Cerebellar cortex (tissue), 1 donor: ENCODE data around the gene MPZL1.
"Not testable (repeated sequence)": the region's sequence is repeated elsewhere in the genome, so short reads cannot be mapped to it uniquely, and the experiment has no call there.

ENCODE experiments used
- DNase-seq: peaks from one replicate; pipeline ENCODE4 v3.0.0-alpha.2; 2015; ENCODE audit warnings: low spot score

The MPZL1 gene

GRCh38 chr1:167781558-167781957 is 59.8 kb downstream of the MPZL1 start:
- DNase-seq, result no peak

DNA sequence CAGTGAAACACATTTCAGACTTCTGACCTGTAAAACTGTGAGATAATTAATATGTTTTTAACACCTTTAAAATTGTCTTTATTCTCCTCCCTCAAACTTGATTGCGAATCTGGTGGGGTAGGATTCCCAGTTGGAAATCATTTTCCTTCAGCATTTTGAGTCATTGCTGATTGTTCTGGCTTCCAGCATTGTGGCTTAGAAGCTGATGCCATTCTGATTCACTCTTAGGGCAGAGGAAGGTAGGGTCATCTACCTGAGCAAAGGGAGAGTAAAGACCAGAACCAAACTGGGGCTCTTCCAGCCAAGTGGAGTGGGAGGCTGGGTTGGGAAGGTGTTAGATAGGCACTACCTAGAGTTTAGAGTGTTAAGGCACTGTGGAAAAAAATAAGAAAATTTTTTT is 61.2 kb downstream of the MPZL1 start:
- no peak for DNase-seq

DNA sequence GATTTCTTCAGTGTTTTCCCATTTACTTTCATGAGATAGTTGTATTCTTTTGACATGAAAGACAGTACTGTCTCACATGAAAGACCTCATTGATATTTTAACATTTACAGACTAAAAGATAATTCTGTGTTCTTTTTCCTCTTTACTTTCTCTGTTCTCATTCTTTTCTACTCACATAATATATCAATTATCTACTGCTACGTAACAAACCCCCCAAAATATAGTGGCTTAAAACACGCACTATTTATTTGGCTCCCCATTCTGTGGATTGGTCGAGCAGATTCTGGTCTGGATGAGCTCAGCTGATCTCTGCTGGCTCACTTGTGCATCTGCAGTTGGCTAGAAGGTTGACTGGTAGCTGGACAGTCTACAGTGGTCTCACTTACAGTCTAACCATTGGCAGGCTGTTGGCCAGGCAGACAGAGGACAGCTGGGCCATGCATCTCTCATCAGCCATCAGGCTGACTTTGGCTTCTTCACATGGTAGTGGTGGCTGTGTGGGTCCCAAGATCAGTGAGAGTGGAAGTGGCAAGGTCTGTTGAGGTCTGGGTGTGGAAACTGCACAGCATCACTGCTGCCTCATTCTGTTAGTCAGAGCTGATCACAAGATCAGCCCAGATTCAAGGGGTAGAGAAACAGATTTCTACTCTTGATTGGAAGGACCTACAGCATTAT is 63.2 kb downstream of the MPZL1 start:
- no peak for DNase-seq

DNA sequence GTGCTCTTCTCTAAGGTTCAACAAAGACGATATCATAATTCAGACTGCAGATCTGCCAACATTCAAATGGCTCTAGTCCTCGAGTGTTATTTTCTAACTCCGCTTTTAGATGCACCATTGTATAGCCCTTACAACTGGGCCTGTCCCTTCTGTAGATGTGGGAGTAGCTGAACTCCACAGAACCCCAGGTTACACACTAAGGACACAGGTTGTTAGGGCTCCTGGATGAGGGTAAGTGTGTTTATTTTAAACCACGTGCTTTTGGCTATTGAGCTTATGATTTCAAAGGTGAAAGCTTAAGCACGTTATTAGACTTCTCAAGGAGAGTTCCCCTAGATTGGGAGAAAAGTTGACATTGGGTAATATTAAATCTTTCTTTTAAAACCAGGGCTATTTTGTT is 64.7 kb downstream of the MPZL1 start:
- no peak for DNase-seq

DNA sequence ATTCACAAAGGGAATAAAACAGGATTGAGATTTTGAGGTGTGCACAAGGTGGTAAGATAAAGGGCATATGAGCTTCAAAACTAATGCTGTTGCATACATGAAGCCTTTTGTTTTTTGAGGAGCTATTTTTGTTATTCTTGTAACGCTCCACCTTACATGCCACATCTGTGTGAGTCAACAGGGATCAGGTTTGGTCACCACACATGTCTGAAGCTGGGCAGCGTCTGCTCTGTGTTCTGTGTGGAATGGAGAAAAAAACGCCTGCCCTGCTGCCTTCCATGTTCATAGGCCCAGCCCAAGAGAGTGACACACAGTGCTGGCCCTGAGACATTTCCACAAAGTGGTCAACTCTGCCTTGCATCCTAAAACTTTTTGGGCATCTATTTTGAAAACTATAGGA is 67.7 kb downstream of the MPZL1 start:
- no peak for DNase-seq

DNA sequence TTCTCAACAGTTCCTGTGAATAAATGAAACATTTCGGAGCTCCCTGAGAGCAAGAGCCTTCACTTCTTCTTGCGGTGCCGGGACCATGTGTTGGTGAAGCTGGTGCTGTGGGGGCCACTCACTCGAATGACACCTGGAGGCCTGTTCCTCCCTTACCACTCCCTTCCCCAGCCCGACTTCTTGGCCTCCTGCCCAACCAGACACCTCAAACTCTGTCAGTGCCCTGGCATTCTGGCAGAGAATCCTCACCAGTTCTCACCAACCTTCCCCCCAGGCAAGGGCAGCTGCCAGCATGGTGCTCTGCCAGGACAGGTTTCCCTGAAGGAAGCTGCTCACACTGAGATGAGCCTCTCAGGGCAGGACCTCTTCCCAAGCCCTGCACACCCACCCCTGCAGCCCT is 68.3 kb downstream of the MPZL1 start:
- DNase-seq, result peak; percentile 49

GRCh38 chr1:167791281-167792187 is 69.8 kb downstream of the MPZL1 start:
- DNase-seq, result no peak

DNA sequence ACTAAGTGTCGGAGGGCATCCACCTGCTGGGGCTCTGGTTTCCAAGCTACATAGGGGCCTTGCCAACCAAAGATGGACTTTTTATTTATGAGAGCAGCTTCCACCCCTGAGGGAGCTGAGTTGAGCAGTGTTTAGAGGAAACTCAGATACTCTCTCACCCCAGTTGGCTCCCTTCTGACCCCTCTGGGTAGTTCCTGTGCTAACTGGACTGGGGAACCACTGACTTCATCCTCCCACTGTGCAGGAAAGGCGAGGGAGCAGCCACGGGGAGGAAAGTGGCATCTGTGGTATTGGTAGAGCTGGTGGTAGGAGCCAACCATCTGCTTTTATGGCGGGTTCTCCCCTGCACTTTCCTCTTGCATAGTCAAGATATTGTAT is 70.4 kb downstream of the MPZL1 start:
- DNase-seq, result no peak

- no peak for DNase-seq
These were observed 72.3 kb downstream of the MPZL1 start for GRCh38 chr1:167794043-167794442.

- DNase-seq, result no peak
These were observed 74.3 kb downstream of the MPZL1 start for GRCh38 chr1:167795810-167796740.

DNA sequence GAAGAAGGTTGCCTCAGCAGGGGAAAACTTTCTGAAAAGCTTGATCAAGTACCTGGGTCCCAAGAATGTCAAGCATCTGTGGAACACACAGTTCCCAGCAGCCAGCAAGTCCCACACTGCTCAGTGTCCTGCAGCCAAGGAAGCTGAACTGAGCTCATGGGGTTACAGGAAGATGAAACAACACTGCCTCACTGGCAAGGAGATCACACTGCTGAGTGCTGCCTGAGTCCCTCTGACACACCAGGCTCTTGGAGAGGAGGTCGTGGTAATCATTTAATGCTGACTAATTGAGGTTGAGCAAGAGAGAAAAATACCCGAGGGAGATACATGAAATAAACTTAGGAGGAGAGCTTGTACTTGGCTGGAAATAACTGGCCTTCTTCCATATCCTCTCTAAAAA is 75.2 kb downstream of the MPZL1 start:
- DNase-seq, result peak; percentile 37

GRCh38 chr1:167798952-167799351 is 77.2 kb downstream of the MPZL1 start:
- DNase-seq, result no peak

DNA sequence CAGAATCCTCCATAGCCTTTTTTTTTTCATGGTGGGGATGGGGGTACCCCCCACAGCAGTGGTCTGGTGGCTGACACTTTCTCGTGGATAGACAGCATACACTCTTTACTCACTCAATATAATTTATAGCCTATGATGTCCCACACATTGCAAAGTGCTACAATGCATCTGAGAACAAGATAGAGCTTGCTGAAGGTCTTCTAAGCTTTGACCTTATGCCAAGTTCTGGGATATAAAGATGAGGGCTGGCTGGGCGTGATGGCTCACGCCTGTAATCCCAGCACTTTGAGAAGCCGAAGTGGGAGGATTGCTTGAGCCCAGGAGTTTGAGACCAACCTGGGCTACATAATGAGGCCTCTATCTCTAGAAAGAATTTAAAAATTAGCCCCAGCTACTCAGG is 78.0 kb downstream of the MPZL1 start:
- DNase-seq, result no peak

- DNase-seq, result no peak
These were observed 78.5 kb downstream of the MPZL1 start for GRCh38 chr1:167800251-167800650.

DNA sequence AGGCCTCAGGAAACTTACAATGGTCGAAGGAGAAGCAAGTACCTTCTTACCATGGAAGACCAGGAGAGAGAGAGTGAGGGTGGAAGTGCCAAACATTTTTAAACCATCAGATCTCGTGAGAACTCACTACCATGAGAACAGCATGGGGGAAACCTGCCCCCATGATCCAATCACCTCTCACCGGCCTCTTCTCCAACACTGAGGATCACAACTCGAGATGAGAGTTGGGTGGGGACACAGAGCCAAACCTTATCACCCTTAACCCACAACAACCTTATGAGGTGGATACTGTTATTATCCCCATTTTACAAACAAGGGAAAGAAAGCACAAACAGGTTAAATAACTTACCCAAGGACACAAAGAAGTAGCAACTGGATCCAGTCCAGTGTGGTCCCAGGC is 80.5 kb downstream of the MPZL1 start:
- no peak for DNase-seq

- DNase-seq, result peak; percentile 88
These were observed 81.8 kb downstream of the MPZL1 start for GRCh38 chr1:167803358-167804207.

- DNase-seq, result no peak
These were observed 83.3 kb downstream of the MPZL1 start for GRCh38 chr1:167805041-167805556.

DNA sequence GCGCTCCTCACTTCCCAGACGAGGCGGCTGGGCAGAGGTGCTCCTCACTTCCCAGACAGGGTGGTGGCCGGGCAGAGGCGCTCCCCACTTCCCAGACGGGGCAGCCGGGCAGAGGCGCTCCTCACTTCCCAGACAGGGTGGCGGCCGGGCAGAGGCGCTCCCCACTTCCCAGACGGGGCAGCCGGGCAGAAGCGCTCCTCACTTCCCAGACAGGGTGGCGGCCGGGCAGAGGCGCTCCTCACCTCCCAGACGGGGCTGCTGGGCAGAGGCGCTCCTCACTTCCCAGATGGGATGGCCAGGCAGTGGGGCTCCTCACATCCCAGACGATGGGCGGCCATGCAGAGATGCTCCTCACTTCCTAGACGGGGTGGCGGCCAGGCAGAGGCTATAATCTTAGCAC is 84.5 kb downstream of the MPZL1 start:
- not testable (repeated sequence) for DNase-seq

GRCh38 chr1:167806676-167807075 is 84.9 kb downstream of the MPZL1 start:
- DNase-seq, result not testable (repeated sequence)

- DNase-seq, result no peak
These were observed 86.3 kb downstream of the MPZL1 start for GRCh38 chr1:167808104-167808503.

DNA sequence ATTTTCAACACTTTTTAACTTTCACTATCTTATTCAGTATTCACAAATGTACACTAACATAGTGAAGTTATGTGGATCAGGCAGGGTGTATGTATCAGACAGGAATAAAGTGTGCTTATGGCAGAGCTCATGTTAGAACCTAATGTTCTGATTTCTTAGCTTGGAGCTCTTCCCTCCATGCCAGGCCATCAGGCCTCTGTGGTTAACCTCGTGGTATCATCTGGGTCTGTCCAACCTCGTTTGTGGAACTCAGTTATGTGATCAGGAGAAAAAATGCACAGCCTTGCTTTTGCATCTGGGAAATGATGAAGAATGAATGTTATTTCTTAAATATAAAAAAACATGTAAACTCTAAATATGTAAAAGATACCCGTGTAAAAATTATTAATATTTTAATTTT is 86.9 kb downstream of the MPZL1 start:
- no peak for DNase-seq
